Keratinocyte (primary cell): ENCODE data around the gene CD200R1L.

Experiments
- CTCF ChIP-seq, 3 experiments: IDR thresholded peaks in 1 of 3; conservative IDR thresholded peaks in 1 of 3; optimal IDR thresholded peaks in 1 of 3; 2 replicates in 2 of 3; 3 replicates in 1 of 3; pipeline versions ENCODE3 to v1.5.1; 2011; ENCODE audit warnings: low read length in 3 of 3, mild to moderate bottlenecking in 3 of 3, moderate library complexity in 2 of 3, control low read depth in 1 of 3, inconsistent platforms in 1 of 3; ENCODE audit not compliant: insufficient read depth in 2 of 3; ENCODE audit errors: extremely low read depth in 1 of 3
- EZH2 ChIP-seq: IDR thresholded peaks from one replicate; pipeline ENCODE4 v1.6.1; 2012; ENCODE audit warnings: inconsistent platforms, mild to moderate bottlenecking, low read length, moderate library complexity

- TF ChIP-seq CTCF (optimal IDR thresholded peaks at IDR 0.05 in 1 of 3, IDR thresholded peaks at IDR 0.05 in 1 of 3, conservative IDR thresholded peaks at IDR 0.05 in 1 of 3; ENCODE audit: extremely low read depth in 1 of 3, insufficient read depth in 2 of 3, low read length in 3 of 3) (no peak), EZH2 (no peak)
These were observed 77.2 kb downstream of the CD200R1L start for GRCh38 chr3:112769286-112769978.
